Activated CD4-positive, alpha-beta T cell treated with anti-CD3 and anti-CD28 coated beads, Interleukin-2, amount 50 U/mL, for 24 hours (primary cell): ENCODE measurements around the gene NEK6.

Experiments used
- DNase-seq, 2 donors: peaks; one replicate each; pipeline ENCODE4 v3.0.0-alpha.2; 2020; ENCODE audit warnings: low read depth in 1 of 2, low spot score in 1 of 2

NEK6 gene

GRCh38 chr9:124368692-124369091, 110.9 kb downstream of the NEK6 start:
- no peak for DNase-seq

GRCh38 chr9:124369231-124369797, 111.6 kb downstream of the NEK6 start:
- DNase-seq = no peak

- no peak for DNase-seq
Observed at GRCh38 chr9:124370896-124371582, 113.3 kb downstream of the NEK6 start.

GRCh38 chr9:124372038-124372437, 114.3 kb downstream of the NEK6 start:
- DNase-seq = no peak

GRCh38 chr9:124373386-124373785, 115.6 kb downstream of the NEK6 start:
- DNase-seq = no peak

GRCh38 chr9:124373851-124374250, 116.1 kb downstream of the NEK6 start:
- no peak for DNase-seq

GRCh38 chr9:124375726-124376125, 118.0 kb downstream of the NEK6 start:
- no peak for DNase-seq

- no peak for DNase-seq
Observed at GRCh38 chr9:124376329-124376728, 118.6 kb downstream of the NEK6 start.

- no peak for DNase-seq
Observed at GRCh38 chr9:124377551-124378406, 120.0 kb downstream of the NEK6 start.

GRCh38 chr9:124381170-124381945, 123.6 kb downstream of the NEK6 start:
- no peak for DNase-seq

- no peak for DNase-seq
Observed at GRCh38 chr9:124384210-124384609, 126.5 kb downstream of the NEK6 start.

- DNase-seq = no peak
Observed at GRCh38 chr9:124384846-124385245, 127.1 kb downstream of the NEK6 start.

GRCh38 chr9:124385623-124386022, 127.9 kb downstream of the NEK6 start:
- DNase-seq = no peak

GRCh38 chr9:124386201-124386600, 128.5 kb downstream of the NEK6 start:
- no peak for DNase-seq

GRCh38 chr9:124388275-124389048, 130.7 kb downstream of the NEK6 start:
- no peak for DNase-seq

- DNase-seq = no peak
Observed at GRCh38 chr9:124389146-124389939, 131.6 kb downstream of the NEK6 start.

GRCh38 chr9:124390794-124391658, 133.3 kb downstream of the NEK6 start:
- DNase-seq = no peak

GRCh38 chr9:124392254-124392870, 134.6 kb downstream of the NEK6 start:
- DNase-seq = no peak
